ENCODE measurements around the gene HSD17B3.

The HSD17B3 gene

GRCh38 chr9:96214635-96215034, 87.3 kb downstream of the HSD17B3 start:
- Histone ChIP-seq H3K27me3 (peaks cover 62% of the 10 kb centered on the region), H3K36me3 (no peaks in the 10 kb centered on the region), H3K4me1 (ENCODE audit: control insufficient read depth in 1 of 2, insufficient read depth in 1 of 2, low read depth in 1 of 2, low read length in 1 of 2) (peaks cover 0 to 11% of the 10 kb centered on the region in 2 experiments), H3K9me3 (no peaks in the 10 kb centered on the region), H3K27ac (no peak overlapping the region), H3K4me3 (ENCODE audit: low read depth in 1 of 2, low read length in 1 of 2) (no peak overlapping the region)
- TF ChIP-seq, protein P1, sequence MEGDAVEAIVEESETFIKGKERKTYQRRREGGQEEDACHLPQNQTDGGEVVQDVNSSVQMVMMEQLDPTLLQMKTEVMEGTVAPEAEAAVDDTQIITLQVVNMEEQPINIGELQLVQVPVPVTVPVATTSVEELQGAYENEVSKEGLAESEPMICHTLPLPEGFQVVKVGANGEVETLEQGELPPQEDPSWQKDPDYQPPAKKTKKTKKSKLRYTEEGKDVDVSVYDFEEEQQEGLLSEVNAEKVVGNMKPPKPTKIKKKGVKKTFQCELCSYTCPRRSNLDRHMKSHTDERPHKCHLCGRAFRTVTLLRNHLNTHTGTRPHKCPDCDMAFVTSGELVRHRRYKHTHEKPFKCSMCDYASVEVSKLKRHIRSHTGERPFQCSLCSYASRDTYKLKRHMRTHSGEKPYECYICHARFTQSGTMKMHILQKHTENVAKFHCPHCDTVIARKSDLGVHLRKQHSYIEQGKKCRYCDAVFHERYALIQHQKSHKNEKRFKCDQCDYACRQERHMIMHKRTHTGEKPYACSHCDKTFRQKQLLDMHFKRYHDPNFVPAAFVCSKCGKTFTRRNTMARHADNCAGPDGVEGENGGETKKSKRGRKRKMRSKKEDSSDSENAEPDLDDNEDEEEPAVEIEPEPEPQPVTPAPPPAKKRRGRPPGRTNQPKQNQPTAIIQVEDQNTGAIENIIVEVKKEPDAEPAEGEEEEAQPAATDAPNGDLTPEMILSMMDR (IDR thresholded peaks at IDR 0.05): no peak

DNA sequence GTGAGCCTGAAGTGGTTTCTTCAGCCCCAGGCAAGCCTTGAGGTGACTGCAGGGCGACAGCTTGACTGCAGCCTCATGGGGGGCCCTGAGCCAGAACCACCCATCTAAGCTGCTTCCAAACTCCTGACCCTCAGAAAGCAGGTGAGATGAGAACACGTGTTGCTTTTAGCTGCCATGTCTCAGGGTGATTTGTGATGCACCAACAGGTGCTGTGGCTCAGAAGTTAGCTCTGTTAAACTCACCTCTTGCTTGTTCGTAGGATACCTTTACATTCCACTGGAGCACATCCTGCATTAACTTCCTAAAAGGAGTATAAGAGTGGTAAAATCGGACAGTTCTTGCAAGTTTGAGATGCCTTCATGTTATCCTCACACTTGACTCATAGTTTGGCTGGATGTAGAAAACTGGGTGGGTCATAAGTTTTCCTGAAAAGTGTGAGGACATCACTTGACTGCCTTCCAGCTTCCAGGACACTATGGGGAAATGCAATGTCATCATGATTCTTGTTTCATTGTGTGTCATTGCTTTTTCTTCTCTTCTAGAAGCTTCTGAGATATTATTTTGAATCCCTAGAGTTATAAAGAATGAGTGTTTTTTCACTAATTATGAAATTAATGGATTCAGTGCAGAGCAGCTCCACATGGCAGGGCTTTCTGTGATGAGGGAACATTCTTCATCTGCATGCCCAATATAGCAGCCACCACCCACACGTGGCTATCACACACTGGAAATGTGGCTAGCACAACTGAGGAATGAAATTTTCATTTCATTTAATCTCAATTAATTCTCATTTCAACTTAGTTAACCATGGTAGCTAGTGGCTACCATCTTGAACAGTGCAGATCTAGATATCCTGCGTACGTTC, 92.3 kb downstream of the HSD17B3 start:
- H3K27me3 ChIP-seq: peaks cover 12% of the 10 kb centered on the region
- H3K4me1 ChIP-seq (ENCODE audit: control insufficient read depth in 1 of 2, insufficient read depth in 1 of 2, low read depth in 1 of 2, low read length in 1 of 2): no peaks in the 10 kb centered on the region
- H3K4me3 ChIP-seq (ENCODE audit: low read depth in 1 of 2, low read length in 1 of 2): no peak overlapping the region
- TF ChIP-seq, protein P1 (IDR thresholded peaks at IDR 0.05): no peak
- no peaks in the 10 kb centered on the region for H3K9me3 ChIP-seq
- no peak overlapping the region for H3K27ac ChIP-seq
- no peaks in the 10 kb centered on the region for H3K36me3 ChIP-seq

GRCh38 chr9:96206156-96206751, 95.7 kb downstream of the HSD17B3 start:
- TF ChIP-seq, protein P1 (IDR thresholded peaks at IDR 0.05): no peak
- Histone ChIP-seq H3K4me1 (ENCODE audit: control insufficient read depth in 1 of 2, insufficient read depth in 1 of 2, low read depth in 1 of 2, low read length in 1 of 2) (no peaks in the 10 kb centered on the region), H3K27ac (no peak overlapping the region), H3K27me3 (no peaks in the 10 kb centered on the region), H3K9me3 (no peaks in the 10 kb centered on the region), H3K4me3 (ENCODE audit: low read depth in 1 of 2, low read length in 1 of 2) (no peak overlapping the region), H3K36me3 (no peaks in the 10 kb centered on the region)

GRCh38 chr9:96204853-96205252, 97.1 kb downstream of the HSD17B3 start:
- Histone ChIP-seq H3K9me3 (no peaks in the 10 kb centered on the region), H3K27me3 (no peaks in the 10 kb centered on the region), H3K36me3 (no peaks in the 10 kb centered on the region), H3K27ac (no peak overlapping the region), H3K4me3 (ENCODE audit: low read depth in 1 of 2, low read length in 1 of 2) (no peak overlapping the region), H3K4me1 (ENCODE audit: control insufficient read depth in 1 of 2, insufficient read depth in 1 of 2, low read depth in 1 of 2, low read length in 1 of 2) (no peaks in the 10 kb centered on the region)
- TF ChIP-seq, protein P1 (IDR thresholded peaks at IDR 0.05): no peak

- H3K4me3 ChIP-seq (ENCODE audit: low read depth in 1 of 2, low read length in 1 of 2): no peak overlapping the region
- no peaks in the 10 kb centered on the region for H3K9me3 ChIP-seq
- no peaks in the 10 kb centered on the region for H3K36me3 ChIP-seq
- no peaks in the 10 kb centered on the region for H3K27me3 ChIP-seq
- H3K4me1 ChIP-seq (ENCODE audit: control insufficient read depth in 1 of 2, insufficient read depth in 1 of 2, low read depth in 1 of 2, low read length in 1 of 2): no peaks in the 10 kb centered on the region
- TF ChIP-seq, protein P1 (IDR thresholded peaks at IDR 0.05): no peak
- no peak overlapping the region for H3K27ac ChIP-seq
Observed at GRCh38 chr9:96203867-96204501, 98.0 kb downstream of the HSD17B3 start.

All from neutrophil (primary cell).